GM12872 (cell line): ENCODE data around the gene RYR3.
A peak's percentile ranks its signal among the peaks of the same experiment; 100 is the strongest.

Source experiments
- CTCF ChIP-seq: IDR thresholded peaks from 3 replicates; pipeline ENCODE4 v1.5.1; 2011; ENCODE audit warnings: low read depth, mild to moderate bottlenecking, low read length, moderate library complexity; ENCODE audit not compliant: insufficient read depth

Gene RYR3

GRCh38 chr15:33600212-33600611, 289.4 kb downstream of the RYR3 start:
- no peak for TF ChIP-seq CTCF

- TF ChIP-seq CTCF: no peak
These were observed 290.7 kb downstream of the RYR3 start for GRCh38 chr15:33601461-33601860.

DNA sequence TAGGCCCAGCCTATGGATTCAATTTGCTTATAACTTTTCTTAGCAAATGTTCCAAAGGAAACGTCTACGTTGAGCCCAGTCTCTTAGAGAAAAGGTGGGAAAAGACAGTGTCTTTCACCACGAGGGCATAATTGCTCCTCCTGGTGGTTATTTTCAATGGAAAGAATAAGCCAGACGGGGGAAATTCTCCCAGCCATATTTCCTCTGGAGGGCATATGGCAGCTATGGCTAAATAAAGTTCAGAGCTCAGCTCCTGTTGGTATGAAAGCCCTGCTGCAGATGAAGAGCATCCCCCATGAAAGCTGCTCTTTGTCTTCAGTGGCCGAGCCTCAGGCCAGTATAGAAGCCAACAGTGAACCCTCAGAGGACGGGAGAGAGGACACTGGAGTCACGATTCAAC, 297.9 kb downstream of the RYR3 start:
- TF ChIP-seq CTCF: 0 out of 3 replicates have a peak, but pooled peaks have one; percentile 5

GRCh38 chr15:33612721-33613304, 302.0 kb downstream of the RYR3 start:
- no peak for TF ChIP-seq CTCF

DNA sequence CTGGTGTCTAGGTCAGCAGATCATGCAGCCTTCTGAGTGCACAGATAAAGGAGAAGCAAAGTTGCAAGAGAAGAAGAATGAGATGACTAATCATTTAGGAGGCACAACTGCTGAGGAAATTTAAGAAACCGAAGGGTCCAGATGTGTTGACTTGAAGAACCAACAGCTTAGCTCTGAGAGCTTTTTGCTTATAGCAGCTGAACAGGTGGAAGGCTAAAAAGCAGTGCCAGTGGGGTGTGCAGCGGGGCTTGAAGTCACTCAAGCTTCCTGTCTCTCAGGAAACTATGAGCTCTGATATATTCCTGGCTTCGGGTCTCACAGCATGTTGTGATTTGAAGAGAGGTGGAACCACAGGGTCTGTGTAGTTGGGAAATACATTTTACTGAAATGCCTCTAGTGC, 305.7 kb downstream of the RYR3 start:
- TF ChIP-seq CTCF: no peak

DNA sequence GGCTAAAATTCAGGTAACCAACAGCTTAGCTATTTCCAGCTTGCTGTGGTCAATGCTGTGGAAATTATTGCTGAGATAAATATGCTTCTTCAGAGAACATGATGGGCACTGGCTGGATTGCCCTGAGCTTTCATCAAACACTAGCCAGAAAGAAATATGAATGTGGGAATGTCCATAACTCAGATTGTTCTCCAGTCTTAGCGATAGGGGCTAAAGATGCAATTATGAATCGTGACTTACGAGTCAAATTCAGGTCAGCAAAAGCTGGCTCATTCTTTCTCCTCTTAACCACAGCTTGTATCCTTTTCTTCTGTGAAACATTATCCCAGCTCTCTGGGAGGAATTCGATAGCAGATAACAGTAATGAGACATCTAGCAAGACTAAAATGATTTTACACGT, 307.6 kb downstream of the RYR3 start:
- no peak for TF ChIP-seq CTCF

- no peak for TF ChIP-seq CTCF
These were observed 310.4 kb downstream of the RYR3 start for GRCh38 chr15:33621141-33621540.

DNA sequence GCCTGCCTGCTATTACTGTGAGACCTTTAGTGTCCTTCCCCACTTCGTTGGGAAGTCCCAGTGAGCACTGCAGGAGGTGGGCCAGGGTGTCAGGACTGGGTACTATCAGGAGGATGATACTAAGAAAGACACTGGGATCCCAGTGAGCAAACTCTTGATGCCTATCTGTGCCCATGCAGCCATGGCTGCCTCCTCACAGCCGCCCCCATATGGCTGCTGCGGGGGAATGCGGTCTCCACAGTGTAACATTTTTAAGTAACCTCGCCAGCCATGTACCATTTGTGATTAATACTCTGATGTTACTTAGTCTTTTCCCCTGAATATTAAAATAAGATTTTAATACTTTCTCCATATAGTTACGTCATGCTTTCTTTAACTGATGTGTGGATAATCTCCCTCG, 312.2 kb downstream of the RYR3 start:
- peak; percentile 25; the same call in 2 of the 3 replicates for TF ChIP-seq CTCF
